ENCODE data around the gene ZBED1. TPM values are rescaled to one million over a fixed set of nuclear protein-coding genes. Genes with fewer than 3 reads are reported as not detected.

The ZBED1 gene
- total and polyA plus RNA-seq, 2 experiments from 2014 or later = 16.1 to 43.8 TPM

- Mint-ChIP-seq H3K4me3 (no peak overlapping the region), H3K4me1 (peaks cover 18% of the 10 kb centered on the region), H3K27ac (peak overlapping the region; percentile 74), H3K9me3 (no peaks in the 10 kb centered on the region), H3K36me3 (ENCODE audit: low read depth) (peaks cover 62% of the 10 kb centered on the region), H3K27me3 (ENCODE audit: insufficient read depth, low read depth, poor library complexity) (peaks cover 14% of the 10 kb centered on the region)
- no peak for TF ChIP-seq ZNF462 (CRISPR knock-in tag; IDR thresholded peaks at IDR 0.05)
- TF ChIP-seq JUNB (IDR thresholded peaks at IDR 0.05; ENCODE audit: unreplicated experiment) = no peak
- no peaks in the 10 kb centered on the region; the same call in 1 of the 2 replicates for H3F3A ChIP-seq (replicated peaks; ENCODE audit: low read depth)
- peaks cover 25% of the 10 kb centered on the region for H3K4me1 ChIP-seq (ENCODE audit: insufficient read depth)
- H3K4me3 ChIP-seq = no peak overlapping the region
- H3K36me3 ChIP-seq (ENCODE audit: insufficient read depth) = no peaks in the 10 kb centered on the region
- H4K20me1 ChIP-seq (replicated peaks; ENCODE audit: insufficient read depth) = peaks cover 16% of the 10 kb centered on the region; the same call in 1 of the 2 replicates
- no peak for DNase-seq (ENCODE audit: low spot score)
- H3K4me2 ChIP-seq = no peak overlapping the region
- no peaks in the 10 kb centered on the region for H3K27me3 ChIP-seq (ENCODE audit: insufficient read depth)
- no peak for ATAC-seq
- peaks cover 76% of the 10 kb centered on the region for H3K79me2 ChIP-seq (replicated peaks; ENCODE audit: insufficient read depth)
- H3K27ac ChIP-seq (ENCODE audit: low read depth) = no peak overlapping the region
- H2AFZ ChIP-seq = no peak overlapping the region
- no peaks in the 10 kb centered on the region for H3K9me2 ChIP-seq (ENCODE audit: insufficient read depth)
These were observed 8.1 kb downstream of the ZBED1 start for GRCh38 chrX:2492531-2493218.

GRCh38 chrX:2490634-2491033 lies 10.1 kb downstream of the ZBED1 start:
- peaks cover 14% of the 10 kb centered on the region for H3K27me3 Mint-ChIP-seq (ENCODE audit: insufficient read depth, low read depth, poor library complexity)
- no peak overlapping the region for H3K4me3 Mint-ChIP-seq
- Histone ChIP-seq H3K27ac (ENCODE audit: low read depth) (no peak overlapping the region), H3F3A (replicated peaks; ENCODE audit: low read depth) (peaks cover 5% of the 10 kb centered on the region; the same call in 1 of the 2 replicates), H3K79me2 (replicated peaks; ENCODE audit: insufficient read depth) (peaks cover 73% of the 10 kb centered on the region), H2AFZ (no peak overlapping the region), H3K36me3 (ENCODE audit: insufficient read depth) (no peaks in the 10 kb centered on the region), H3K4me1 (ENCODE audit: insufficient read depth) (peaks cover 6% of the 10 kb centered on the region; the same call in 1 of the 2 replicates), H3K4me3 (no peak overlapping the region), H3K4me2 (no peak overlapping the region), H3K9me2 (ENCODE audit: insufficient read depth) (no peaks in the 10 kb centered on the region), H4K20me1 (replicated peaks; ENCODE audit: insufficient read depth) (peaks cover 6% of the 10 kb centered on the region), H3K27me3 (ENCODE audit: insufficient read depth) (no peaks in the 10 kb centered on the region)
- ATAC-seq (no peak), DNase-seq (ENCODE audit: low spot score) (no peak)
- peaks cover 68% of the 10 kb centered on the region for H3K36me3 Mint-ChIP-seq (ENCODE audit: low read depth)
- no peak overlapping the region for H3K27ac Mint-ChIP-seq
- H3K9me3 Mint-ChIP-seq = no peaks in the 10 kb centered on the region
- TF ChIP-seq POLR2AphosphoS5 (IDR thresholded peaks at IDR 0.05; ENCODE audit: low read depth) = no peak
- no peak for TF ChIP-seq JUNB (IDR thresholded peaks at IDR 0.05; ENCODE audit: unreplicated experiment)
- no peak for TF ChIP-seq ZNF462 (CRISPR knock-in tag; IDR thresholded peaks at IDR 0.05)
- H3K4me1 Mint-ChIP-seq = peaks cover 25% of the 10 kb centered on the region

All from GM23338 (cell line).